Measurements from ENCODE around the gene EIF2S3.

The EIF2S3 gene

GRCh38 chrX:24082447-24082846 is 27.7 kb downstream of the EIF2S3 start:
- DNase-seq (ENCODE audit: insufficient read length, low spot score) = no peak
- TF ChIP-seq POLR2AphosphoS5 (IDR thresholded peaks at IDR 0.05; ENCODE audit: low read depth, low read length) (no peak), POU2F2 (IDR thresholded peaks at IDR 0.05; ENCODE audit: low read depth, low read length) (no peak), POLR2A (IDR thresholded peaks at IDR 0.05; ENCODE audit: low read depth, low read length) (no peak), PAX5 (IDR thresholded peaks at IDR 0.05; ENCODE audit: insufficient read depth, low read length, severe bottlenecking) (no peak), SPI1 (IDR thresholded peaks at IDR 0.05; ENCODE audit: low read depth, low read length) (no peak), TAF1 (IDR thresholded peaks at IDR 0.05; ENCODE audit: low read depth, low read length) (no peak)
- no peak for FAIRE-seq

GRCh38 chrX:24085101-24085500 is 30.3 kb downstream of the EIF2S3 start:
- FAIRE-seq (no peak), DNase-seq (ENCODE audit: insufficient read length, low spot score) (no peak)
- no peak for TF ChIP-seq PAX5 (IDR thresholded peaks at IDR 0.05; ENCODE audit: insufficient read depth, low read length, severe bottlenecking)
- no peak for TF ChIP-seq POLR2AphosphoS5 (IDR thresholded peaks at IDR 0.05; ENCODE audit: low read depth, low read length)
- TF ChIP-seq POLR2A (IDR thresholded peaks at IDR 0.05; ENCODE audit: low read depth, low read length) = no peak
- TF ChIP-seq SPI1 (IDR thresholded peaks at IDR 0.05; ENCODE audit: low read depth, low read length) = no peak
- TF ChIP-seq POU2F2 (IDR thresholded peaks at IDR 0.05; ENCODE audit: low read depth, low read length) = no peak
- TF ChIP-seq TAF1 (IDR thresholded peaks at IDR 0.05; ENCODE audit: low read depth, low read length) = no peak

GRCh38 chrX:24090300-24091200 is 35.8 kb downstream of the EIF2S3 start:
- DNase-seq (ENCODE audit: insufficient read length, low spot score) = no peak
- no peak for TF ChIP-seq POU2F2 (IDR thresholded peaks at IDR 0.05; ENCODE audit: low read depth, low read length)
- FAIRE-seq = no peak

GRCh38 chrX:24093746-24094145 is 39.0 kb downstream of the EIF2S3 start:
- TF ChIP-seq PAX5 (IDR thresholded peaks at IDR 0.05; ENCODE audit: insufficient read depth, low read length, severe bottlenecking) = no peak
- no peak for TF ChIP-seq SPI1 (IDR thresholded peaks at IDR 0.05; ENCODE audit: low read depth, low read length)
- no peak for TF ChIP-seq POLR2A (IDR thresholded peaks at IDR 0.05; ENCODE audit: low read depth, low read length)
- no peak for TF ChIP-seq POU2F2 (IDR thresholded peaks at IDR 0.05; ENCODE audit: low read depth, low read length)
- no peak for TF ChIP-seq TAF1 (IDR thresholded peaks at IDR 0.05; ENCODE audit: low read depth, low read length)
- no peak for TF ChIP-seq POLR2AphosphoS5 (IDR thresholded peaks at IDR 0.05; ENCODE audit: low read depth, low read length)
- DNase-seq (ENCODE audit: insufficient read length, low spot score) (no peak), FAIRE-seq (no peak)

GRCh38 chrX:24097741-24098260 is 43.0 kb downstream of the EIF2S3 start:
- no peak for DNase-seq (ENCODE audit: insufficient read length, low spot score)
- TF ChIP-seq POLR2A (IDR thresholded peaks at IDR 0.05; ENCODE audit: low read depth, low read length) (no peak), SPI1 (IDR thresholded peaks at IDR 0.05; ENCODE audit: low read depth, low read length) (no peak), POLR2AphosphoS5 (IDR thresholded peaks at IDR 0.05; ENCODE audit: low read depth, low read length) (no peak), TAF1 (IDR thresholded peaks at IDR 0.05; ENCODE audit: low read depth, low read length) (no peak), POU2F2 (IDR thresholded peaks at IDR 0.05; ENCODE audit: low read depth, low read length) (no peak), PAX5 (IDR thresholded peaks at IDR 0.05; ENCODE audit: insufficient read depth, low read length, severe bottlenecking) (no peak)
- FAIRE-seq = no peak

GRCh38 chrX:24098932-24099331 is 44.2 kb downstream of the EIF2S3 start:
- TF ChIP-seq POLR2AphosphoS5 (IDR thresholded peaks at IDR 0.05; ENCODE audit: low read depth, low read length) (no peak), PAX5 (IDR thresholded peaks at IDR 0.05; ENCODE audit: insufficient read depth, low read length, severe bottlenecking) (no peak), TAF1 (IDR thresholded peaks at IDR 0.05; ENCODE audit: low read depth, low read length) (no peak), SPI1 (IDR thresholded peaks at IDR 0.05; ENCODE audit: low read depth, low read length) (no peak), POU2F2 (IDR thresholded peaks at IDR 0.05; ENCODE audit: low read depth, low read length) (no peak), POLR2A (IDR thresholded peaks at IDR 0.05; ENCODE audit: low read depth, low read length) (no peak)
- DNase-seq (ENCODE audit: insufficient read length, low spot score) = no peak
- FAIRE-seq = no peak

- no peak for TF ChIP-seq PAX5 (IDR thresholded peaks at IDR 0.05; ENCODE audit: insufficient read depth, low read length, severe bottlenecking)
- no peak for TF ChIP-seq POU2F2 (IDR thresholded peaks at IDR 0.05; ENCODE audit: low read depth, low read length)
- TF ChIP-seq SPI1 (IDR thresholded peaks at IDR 0.05; ENCODE audit: low read depth, low read length) = no peak
- no peak for DNase-seq (ENCODE audit: insufficient read length, low spot score)
- FAIRE-seq = no peak
These were observed 44.6 kb downstream of the EIF2S3 start for GRCh38 chrX:24099394-24099793.

- no peak for DNase-seq (ENCODE audit: insufficient read length, low spot score)
- TF ChIP-seq POU2F2 (IDR thresholded peaks at IDR 0.05; ENCODE audit: low read depth, low read length) = no peak
- TF ChIP-seq TAF1 (IDR thresholded peaks at IDR 0.05; ENCODE audit: low read depth, low read length) = no peak
- TF ChIP-seq POLR2AphosphoS5 (IDR thresholded peaks at IDR 0.05; ENCODE audit: low read depth, low read length) = no peak
- no peak for TF ChIP-seq POLR2A (IDR thresholded peaks at IDR 0.05; ENCODE audit: low read depth, low read length)
- no peak for TF ChIP-seq SPI1 (IDR thresholded peaks at IDR 0.05; ENCODE audit: low read depth, low read length)
- TF ChIP-seq PAX5 (IDR thresholded peaks at IDR 0.05; ENCODE audit: insufficient read depth, low read length, severe bottlenecking) = no peak
- FAIRE-seq = no peak
These were observed 46.0 kb downstream of the EIF2S3 start for GRCh38 chrX:24100713-24101112.

- FAIRE-seq (no peak), DNase-seq (ENCODE audit: insufficient read length, low spot score) (no peak)
- TF ChIP-seq PAX5 (IDR thresholded peaks at IDR 0.05; ENCODE audit: insufficient read depth, low read length, severe bottlenecking) = no peak
- TF ChIP-seq POU2F2 (IDR thresholded peaks at IDR 0.05; ENCODE audit: low read depth, low read length) = no peak
- TF ChIP-seq POLR2AphosphoS5 (IDR thresholded peaks at IDR 0.05; ENCODE audit: low read depth, low read length) = no peak
- TF ChIP-seq POLR2A (IDR thresholded peaks at IDR 0.05; ENCODE audit: low read depth, low read length) = no peak
- TF ChIP-seq TAF1 (IDR thresholded peaks at IDR 0.05; ENCODE audit: low read depth, low read length) = no peak
- no peak for TF ChIP-seq SPI1 (IDR thresholded peaks at IDR 0.05; ENCODE audit: low read depth, low read length)
These were observed 55.3 kb downstream of the EIF2S3 start for GRCh38 chrX:24110069-24110468.

- FAIRE-seq (no peak), DNase-seq (ENCODE audit: insufficient read length, low spot score) (no peak)
- TF ChIP-seq SPI1 (IDR thresholded peaks at IDR 0.05; ENCODE audit: low read depth, low read length) = no peak
These were observed 58.4 kb downstream of the EIF2S3 start for GRCh38 chrX:24113181-24113580.

Measured in GM12891 (cell line).